Skeletal muscle satellite cell (primary cell): ENCODE measurements around the gene TENM4.

Experiments
- H3K27me3 ChIP-seq: 2 replicates; pipeline ENCODE4 v1.7.0; 2013; ENCODE audit warnings: low read length; ENCODE audit not compliant: control insufficient read depth, insufficient read depth
- H3K36me3 ChIP-seq: 2 replicates; pipeline ENCODE4 v1.7.0; 2013; ENCODE audit warnings: mild to moderate bottlenecking, control low read depth, low read length; ENCODE audit not compliant: insufficient read depth
- H3K4me1 ChIP-seq: 2 replicates; pipeline ENCODE4 v1.7.0; 2013; ENCODE audit warnings: low read length; ENCODE audit not compliant: control insufficient read depth, insufficient read depth
- H3K4me2 ChIP-seq: 2 replicates; pipeline ENCODE4 v1.7.0; 2013; ENCODE audit warnings: mild to moderate bottlenecking, low read length
- H3K4me3 ChIP-seq: 2 replicates; pipeline ENCODE4 v1.7.0; 2013; ENCODE audit warnings: low read length
- H3K9ac ChIP-seq: 2 replicates; pipeline ENCODE4 v1.7.0; 2013; ENCODE audit warnings: mild to moderate bottlenecking, low read depth, low read length, moderate library complexity
- H3K9me3 ChIP-seq: replicated peaks from 2 replicates; pipeline ENCODE4 v1.7.0; 2013; ENCODE audit warnings: mild to moderate bottlenecking, control low read depth, low read length

Gene TENM4

GRCh38 chr11:79249295-79249993 lies 191.4 kb downstream of the TENM4 start:
- Histone ChIP-seq H3K27me3 (no peaks in the 10 kb centered on the region), H3K9ac (no peak overlapping the region), H3K4me2 (no peak overlapping the region), H3K4me1 (peaks cover 12% of the 10 kb centered on the region), H3K36me3 (no peaks in the 10 kb centered on the region), H3K9me3 (no peaks in the 10 kb centered on the region), H3K4me3 (no peak overlapping the region)

- Histone ChIP-seq H3K36me3 (no peaks in the 10 kb centered on the region), H3K4me2 (peak overlapping the region; percentile 69), H3K27me3 (no peaks in the 10 kb centered on the region), H3K9me3 (no peaks in the 10 kb centered on the region), H3K4me3 (no peak overlapping the region), H3K4me1 (peaks cover 36% of the 10 kb centered on the region), H3K9ac (peak overlapping the region; percentile 27)
Measured at GRCh38 chr11:79244798-79245197, 196.0 kb downstream of the TENM4 start.

- Histone ChIP-seq H3K36me3 (no peaks in the 10 kb centered on the region), H3K27me3 (no peaks in the 10 kb centered on the region), H3K9ac (peak overlapping the region; percentile 15), H3K4me1 (peaks cover 32% of the 10 kb centered on the region), H3K4me2 (peak overlapping the region; percentile 69), H3K4me3 (no peak overlapping the region), H3K9me3 (no peaks in the 10 kb centered on the region)
Measured at GRCh38 chr11:79244241-79244772, 196.5 kb downstream of the TENM4 start.

GRCh38 chr11:79243422-79244210 lies 197.2 kb downstream of the TENM4 start:
- Histone ChIP-seq H3K36me3 (no peaks in the 10 kb centered on the region), H3K9ac (peak overlapping the region; percentile 15), H3K4me3 (no peak overlapping the region), H3K9me3 (no peaks in the 10 kb centered on the region), H3K4me1 (peaks cover 32% of the 10 kb centered on the region), H3K27me3 (no peaks in the 10 kb centered on the region), H3K4me2 (no peak overlapping the region)

GRCh38 chr11:79242616-79243015 lies 198.2 kb downstream of the TENM4 start:
- H3K4me1 ChIP-seq: peaks cover 37% of the 10 kb centered on the region
- no peak overlapping the region for H3K4me3 ChIP-seq
- H3K9ac ChIP-seq: no peak overlapping the region
- no peaks in the 10 kb centered on the region for H3K27me3 ChIP-seq
- H3K36me3 ChIP-seq: no peaks in the 10 kb centered on the region
- H3K4me2 ChIP-seq: no peak overlapping the region
- no peaks in the 10 kb centered on the region for H3K9me3 ChIP-seq

- Histone ChIP-seq H3K27me3 (no peaks in the 10 kb centered on the region), H3K36me3 (no peaks in the 10 kb centered on the region), H3K4me2 (no peak overlapping the region), H3K9ac (no peak overlapping the region), H3K4me1 (peaks cover 45% of the 10 kb centered on the region), H3K4me3 (no peak overlapping the region), H3K9me3 (no peaks in the 10 kb centered on the region)
Measured at GRCh38 chr11:79241852-79242241, 199.0 kb downstream of the TENM4 start.

- H3K4me1 ChIP-seq: peaks cover 50% of the 10 kb centered on the region
- no peaks in the 10 kb centered on the region for H3K27me3 ChIP-seq
- H3K4me2 ChIP-seq: no peak overlapping the region
- H3K36me3 ChIP-seq: no peaks in the 10 kb centered on the region
- H3K4me3 ChIP-seq: no peak overlapping the region
- H3K9ac ChIP-seq: no peak overlapping the region
- H3K9me3 ChIP-seq: no peaks in the 10 kb centered on the region
Measured at GRCh38 chr11:79241205-79241851, 199.5 kb downstream of the TENM4 start.

- Histone ChIP-seq H3K9ac (no peak overlapping the region), H3K36me3 (no peaks in the 10 kb centered on the region), H3K27me3 (no peaks in the 10 kb centered on the region), H3K4me1 (peaks cover 29% of the 10 kb centered on the region), H3K4me3 (no peak overlapping the region), H3K4me2 (peak overlapping the region; percentile 70), H3K9me3 (no peaks in the 10 kb centered on the region)
Measured at GRCh38 chr11:79237703-79238102, 203.1 kb downstream of the TENM4 start.

GRCh38 chr11:79237091-79237490 lies 203.7 kb downstream of the TENM4 start:
- peak overlapping the region; percentile 70 for H3K4me2 ChIP-seq
- H3K27me3 ChIP-seq: no peaks in the 10 kb centered on the region
- peaks cover 24% of the 10 kb centered on the region for H3K4me1 ChIP-seq
- peak overlapping the region; percentile 53 for H3K9ac ChIP-seq
- no peaks in the 10 kb centered on the region for H3K36me3 ChIP-seq
- peak overlapping the region; percentile 3 for H3K4me3 ChIP-seq
- H3K9me3 ChIP-seq: no peaks in the 10 kb centered on the region

GRCh38 chr11:79236541-79236971 lies 204.3 kb downstream of the TENM4 start:
- Histone ChIP-seq H3K4me3 (peak overlapping the region; percentile 3), H3K9ac (no peak overlapping the region), H3K4me2 (peak overlapping the region; percentile 70), H3K4me1 (peaks cover 22% of the 10 kb centered on the region), H3K27me3 (no peaks in the 10 kb centered on the region), H3K36me3 (no peaks in the 10 kb centered on the region), H3K9me3 (no peaks in the 10 kb centered on the region)

- Histone ChIP-seq H3K4me3 (no peak overlapping the region), H3K36me3 (no peaks in the 10 kb centered on the region), H3K9me3 (no peaks in the 10 kb centered on the region), H3K4me2 (no peak overlapping the region), H3K9ac (no peak overlapping the region), H3K4me1 (peaks cover 22% of the 10 kb centered on the region), H3K27me3 (no peaks in the 10 kb centered on the region)
Measured at GRCh38 chr11:79235696-79236095, 205.1 kb downstream of the TENM4 start.
